ENCODE data around the gene RRAS.

GRCh38 chr19:49594157-49594992 lies 45.6 kb downstream of the RRAS start:
- TF ChIP-seq, protein P1, sequence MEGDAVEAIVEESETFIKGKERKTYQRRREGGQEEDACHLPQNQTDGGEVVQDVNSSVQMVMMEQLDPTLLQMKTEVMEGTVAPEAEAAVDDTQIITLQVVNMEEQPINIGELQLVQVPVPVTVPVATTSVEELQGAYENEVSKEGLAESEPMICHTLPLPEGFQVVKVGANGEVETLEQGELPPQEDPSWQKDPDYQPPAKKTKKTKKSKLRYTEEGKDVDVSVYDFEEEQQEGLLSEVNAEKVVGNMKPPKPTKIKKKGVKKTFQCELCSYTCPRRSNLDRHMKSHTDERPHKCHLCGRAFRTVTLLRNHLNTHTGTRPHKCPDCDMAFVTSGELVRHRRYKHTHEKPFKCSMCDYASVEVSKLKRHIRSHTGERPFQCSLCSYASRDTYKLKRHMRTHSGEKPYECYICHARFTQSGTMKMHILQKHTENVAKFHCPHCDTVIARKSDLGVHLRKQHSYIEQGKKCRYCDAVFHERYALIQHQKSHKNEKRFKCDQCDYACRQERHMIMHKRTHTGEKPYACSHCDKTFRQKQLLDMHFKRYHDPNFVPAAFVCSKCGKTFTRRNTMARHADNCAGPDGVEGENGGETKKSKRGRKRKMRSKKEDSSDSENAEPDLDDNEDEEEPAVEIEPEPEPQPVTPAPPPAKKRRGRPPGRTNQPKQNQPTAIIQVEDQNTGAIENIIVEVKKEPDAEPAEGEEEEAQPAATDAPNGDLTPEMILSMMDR (IDR thresholded peaks at IDR 0.05; ENCODE audit: insufficient read depth, low read length, poor library complexity, severe bottlenecking) = no peak
- no peak for TF ChIP-seq EZH2phosphoT487 (conservative IDR thresholded peaks at IDR 0.05; ENCODE audit: low read length)

Data from SU-DHL-6 (cell line).